Measurements from ENCODE around the gene ADARB1.

ADARB1 gene

GRCh38 chr21:45154511-45155508 is 80.4 kb downstream of the ADARB1 start:
- DNase-seq: peak in 2 of 5 donors; percentile 17 to 28

GRCh38 chr21:45155910-45156309 is 81.5 kb downstream of the ADARB1 start:
- no peak for DNase-seq

GRCh38 chr21:45156459-45156858 is 82.1 kb downstream of the ADARB1 start:
- DNase-seq: no peak

GRCh38 chr21:45157932-45158331 is 83.6 kb downstream of the ADARB1 start:
- DNase-seq: no peak

- DNase-seq: no peak
These were observed 84.4 kb downstream of the ADARB1 start for GRCh38 chr21:45158491-45159423.

GRCh38 chr21:45160198-45160597 is 85.8 kb downstream of the ADARB1 start:
- DNase-seq: no peak

GRCh38 chr21:45161038-45161945 is 86.9 kb downstream of the ADARB1 start:
- DNase-seq: no peak

GRCh38 chr21:45162115-45162514 is 87.7 kb downstream of the ADARB1 start:
- DNase-seq: no peak

GRCh38 chr21:45162809-45163208 is 88.4 kb downstream of the ADARB1 start:
- no peak for DNase-seq

GRCh38 chr21:45163413-45164123 is 89.2 kb downstream of the ADARB1 start:
- DNase-seq: no peak

- no peak for DNase-seq
These were observed 89.7 kb downstream of the ADARB1 start for GRCh38 chr21:45164124-45164511.

GRCh38 chr21:45164838-45165237 is 90.5 kb downstream of the ADARB1 start:
- no peak for DNase-seq

- DNase-seq: no peak
These were observed 92.6 kb downstream of the ADARB1 start for GRCh38 chr21:45166931-45167330.

GRCh38 chr21:45167796-45168222 is 93.4 kb downstream of the ADARB1 start:
- DNase-seq: no peak

GRCh38 chr21:45168522-45168921 is 94.1 kb downstream of the ADARB1 start:
- DNase-seq: no peak

- no peak for DNase-seq
These were observed 94.6 kb downstream of the ADARB1 start for GRCh38 chr21:45169001-45169400.

- no peak for DNase-seq
These were observed 95.3 kb downstream of the ADARB1 start for GRCh38 chr21:45169682-45170081.

- no peak for DNase-seq
These were observed 96.6 kb downstream of the ADARB1 start for GRCh38 chr21:45170987-45171386.

GRCh38 chr21:45172420-45172819 is 98.0 kb downstream of the ADARB1 start:
- no peak for DNase-seq

- no peak for DNase-seq
These were observed 101.1 kb downstream of the ADARB1 start for GRCh38 chr21:45175326-45176095.

GRCh38 chr21:45176141-45176540 is 101.8 kb downstream of the ADARB1 start:
- DNase-seq: no peak

Measured in T-helper 1 cell (primary cell).